NB4 (cell line): ENCODE results near the gene BATF3.
"Not testable (repeated sequence)": the region's sequence is repeated elsewhere in the genome, so short reads cannot be mapped to it uniquely, and the experiment has no call there.

Experiments
- DNase-seq: peaks from one replicate; pipeline ENCODE4 v3.0.0; 2010; ENCODE audit warnings: low read depth
- H3K4me3 ChIP-seq: one replicate; pipeline ENCODE4 v1.5.1; 2011; ENCODE audit warnings: mild to moderate bottlenecking, low read depth, low read length, moderate library complexity
- CTCF ChIP-seq: IDR thresholded peaks from one replicate; pipeline ENCODE4 v1.5.1; 2012; ENCODE audit warnings: low read depth, low read length
- MAX ChIP-seq: IDR thresholded peaks from 2 replicates; pipeline ENCODE4 v1.6.1; 2011; ENCODE audit warnings: low read depth, low read length
- MYC ChIP-seq: IDR thresholded peaks from 2 replicates; pipeline ENCODE4 v1.6.1; 2011; ENCODE audit warnings: low read depth, low read length
- POLR2A ChIP-seq: IDR thresholded peaks from 2 replicates; pipeline ENCODE4 v1.6.1; 2011; ENCODE audit warnings: mild to moderate bottlenecking; ENCODE audit not compliant: insufficient read length; ENCODE audit errors: extremely low read depth

BATF3 gene

GRCh38 chr1:212733109-212733508 is 33.5 kb upstream of the BATF3 start:
- no peak for DNase-seq
- TF ChIP-seq MAX (no peak), POLR2A (no peak), CTCF (no peak), MYC (no peak)
- H3K4me3 ChIP-seq, result no peak overlapping the region

DNA sequence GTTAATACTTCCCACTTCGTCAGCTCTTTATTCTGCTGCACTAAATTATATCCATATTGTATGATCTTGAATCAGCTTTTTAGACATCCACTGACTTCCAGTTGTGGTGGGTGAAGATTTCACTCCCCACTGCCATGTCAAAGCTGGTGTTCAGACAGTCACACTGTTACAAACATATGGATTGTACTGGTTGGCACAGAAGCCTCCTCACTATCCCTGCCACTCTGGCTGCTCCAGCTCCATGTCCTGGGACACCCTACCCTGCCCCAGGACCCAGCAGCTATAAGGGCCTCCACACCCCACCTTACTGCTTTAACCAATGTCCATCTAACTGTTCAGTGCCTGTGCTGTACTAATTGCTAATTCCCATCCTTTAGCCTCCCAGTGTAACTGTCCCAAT is 32.0 kb upstream of the BATF3 start:
- no peak overlapping the region for H3K4me3 ChIP-seq
- DNase-seq, result no peak
- no peak for TF ChIP-seq MYC
- no peak for TF ChIP-seq MAX
- no peak for TF ChIP-seq CTCF
- TF ChIP-seq POLR2A, result no peak

DNA sequence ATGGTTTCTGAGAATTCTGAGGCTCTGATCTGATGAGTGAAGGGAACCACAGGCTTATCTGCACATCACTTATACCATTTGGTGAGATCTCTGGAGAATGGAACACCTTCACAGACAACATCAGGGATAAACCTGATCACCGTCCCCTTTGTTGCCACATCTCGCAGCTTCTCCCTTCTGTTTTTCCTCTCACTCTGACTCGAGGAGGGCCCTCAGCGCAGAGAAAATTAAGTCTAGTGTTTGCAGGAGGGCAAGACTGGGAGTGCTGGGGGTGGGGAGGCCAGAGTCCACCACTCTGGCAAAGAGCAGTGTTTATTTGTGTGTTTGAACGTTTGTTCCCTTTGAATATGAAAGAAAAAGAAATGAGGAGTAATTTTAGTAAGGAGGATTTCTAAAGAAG is 29.0 kb upstream of the BATF3 start:
- H3K4me3 ChIP-seq, result no peak overlapping the region
- TF ChIP-seq CTCF (no peak), MAX (no peak), POLR2A (no peak), MYC (no peak)
- no peak for DNase-seq

DNA sequence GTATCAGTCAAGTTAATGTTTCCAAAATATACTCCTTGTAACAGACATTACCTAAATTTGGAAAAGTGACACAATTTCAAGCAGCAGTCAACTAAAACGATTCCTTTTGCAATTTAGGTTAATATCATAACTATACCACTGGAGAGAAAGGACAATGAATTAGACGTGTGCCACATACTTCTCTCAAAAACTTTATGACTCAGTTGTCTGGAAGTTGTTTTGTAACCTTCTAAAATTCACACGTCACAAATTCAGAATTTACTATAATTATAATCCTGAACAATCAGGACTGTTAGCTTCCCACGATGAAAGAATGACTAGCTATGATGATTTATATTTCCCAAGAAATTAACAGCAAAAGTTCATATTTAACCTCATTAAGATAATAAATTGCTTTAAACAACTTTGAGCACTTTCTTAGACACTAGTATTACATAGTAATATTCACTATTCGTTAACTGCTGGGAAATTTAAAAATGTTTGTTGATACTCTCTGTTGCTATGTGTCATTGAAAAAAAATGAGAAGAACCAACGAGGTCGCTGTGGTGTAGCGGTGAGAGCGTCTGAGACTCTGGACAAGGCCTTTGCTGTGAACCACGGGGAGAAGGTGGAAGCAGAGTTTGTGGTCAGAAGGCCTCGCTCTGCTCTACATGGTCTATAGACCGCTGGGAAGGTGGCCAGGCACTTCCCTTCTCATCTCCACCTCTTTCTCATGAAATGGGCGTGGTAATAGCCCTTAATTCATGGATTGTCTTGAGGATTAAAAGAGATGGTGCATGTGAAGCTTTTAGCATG is 27.9 kb upstream of the BATF3 start:
- peak; percentile 20 for DNase-seq
- H3K4me3 ChIP-seq, result no peak overlapping the region
- no peak for TF ChIP-seq MAX
- no peak for TF ChIP-seq MYC
- TF ChIP-seq CTCF, result no peak
- no peak for TF ChIP-seq POLR2A

- not testable (repeated sequence) for DNase-seq, H3K4me3 ChIP-seq
These were observed 25.0 kb upstream of the BATF3 start for GRCh38 chr1:212724679-212725078.

DNA sequence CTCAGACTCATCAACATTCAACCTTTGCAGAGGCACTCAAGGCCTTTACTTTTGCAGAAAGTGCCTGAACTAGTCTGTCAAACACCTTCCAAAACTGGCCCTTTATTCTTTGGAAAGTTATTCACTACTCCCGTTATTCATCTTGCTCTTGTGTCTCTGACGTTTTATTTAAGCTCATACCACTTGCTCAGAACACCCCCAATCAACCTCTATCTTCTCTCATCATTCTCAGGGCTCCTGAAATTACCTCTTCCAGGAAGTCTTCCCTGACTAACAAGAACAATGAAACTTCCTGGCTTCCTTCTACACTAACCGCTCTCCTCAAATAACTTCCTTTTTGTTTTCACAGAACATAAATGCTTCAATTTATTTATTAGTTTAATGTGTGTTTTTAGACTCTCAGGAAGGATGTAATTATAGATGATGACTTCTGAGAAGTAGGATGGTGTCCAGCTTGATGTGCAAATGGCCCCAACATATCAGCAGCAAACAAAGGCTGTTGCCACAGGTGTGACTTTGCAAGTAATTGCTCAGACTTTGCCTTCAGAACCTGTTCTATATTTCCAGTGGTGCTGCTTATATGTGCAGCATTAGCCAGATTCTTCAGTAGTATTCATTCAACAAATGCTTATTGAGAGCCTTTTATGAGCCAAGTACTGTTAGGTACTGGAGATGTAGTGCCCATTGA is 22.8 kb upstream of the BATF3 start:
- no peak for DNase-seq
- no peak overlapping the region for H3K4me3 ChIP-seq
- no peak for TF ChIP-seq CTCF
- TF ChIP-seq MYC, result no peak
